Measurements from ENCODE around the gene LPIN3.

The LPIN3 gene

DNA sequence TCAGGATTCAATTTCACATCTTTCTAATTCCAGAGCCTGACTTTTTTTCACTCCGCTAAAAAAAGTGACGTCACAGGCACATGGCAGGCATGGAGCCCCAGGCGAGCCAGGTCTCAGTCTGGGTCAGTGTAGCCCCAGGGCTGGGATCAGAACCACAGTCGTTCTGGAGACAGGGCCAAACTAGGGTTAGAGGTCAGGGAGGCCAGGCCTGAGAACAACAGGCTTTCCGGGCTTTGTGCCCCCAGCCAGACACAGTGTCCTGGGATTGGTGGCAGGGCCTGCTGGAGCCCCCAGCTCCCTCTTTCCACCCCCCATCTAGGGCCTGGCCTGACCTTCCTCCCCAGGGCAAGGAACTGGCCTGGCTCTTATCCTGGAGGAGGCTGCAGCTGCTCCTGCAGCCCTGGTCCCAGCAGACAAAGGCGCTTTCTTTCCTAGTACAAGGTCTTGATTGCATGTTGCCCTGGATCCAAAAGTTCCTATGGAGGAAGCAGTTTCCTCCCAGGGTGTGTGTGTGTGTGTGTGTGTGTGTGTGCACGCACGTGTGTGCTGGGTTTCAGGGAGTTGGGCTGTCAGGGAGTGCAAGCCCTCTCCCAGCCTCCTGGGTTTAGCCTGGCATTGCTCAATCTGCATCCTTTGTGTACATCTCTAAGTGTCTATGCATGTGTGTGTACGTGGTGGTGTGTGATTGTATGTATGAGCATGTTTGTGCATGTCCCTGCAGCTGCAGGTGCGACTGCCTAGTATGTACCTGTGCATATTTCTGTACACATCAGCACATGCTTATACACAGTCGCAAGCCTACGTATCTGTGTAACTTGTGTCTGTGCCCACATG lies 52.5 kb downstream of the LPIN3 start:
- Mint-ChIP-seq H3K9me3 (no peaks in the 10 kb centered on the region), H3K27ac (no peak overlapping the region), H3K36me3 (ENCODE audit: low read depth) (no peaks in the 10 kb centered on the region), H3K4me1 (ENCODE audit: low read depth) (no peaks in the 10 kb centered on the region), H3K4me3 (no peak overlapping the region), H3K27me3 (peaks cover 7% of the 10 kb centered on the region)
- intact Hi-C loops (cut with micrococcal nuclease): no loop called here

DNA sequence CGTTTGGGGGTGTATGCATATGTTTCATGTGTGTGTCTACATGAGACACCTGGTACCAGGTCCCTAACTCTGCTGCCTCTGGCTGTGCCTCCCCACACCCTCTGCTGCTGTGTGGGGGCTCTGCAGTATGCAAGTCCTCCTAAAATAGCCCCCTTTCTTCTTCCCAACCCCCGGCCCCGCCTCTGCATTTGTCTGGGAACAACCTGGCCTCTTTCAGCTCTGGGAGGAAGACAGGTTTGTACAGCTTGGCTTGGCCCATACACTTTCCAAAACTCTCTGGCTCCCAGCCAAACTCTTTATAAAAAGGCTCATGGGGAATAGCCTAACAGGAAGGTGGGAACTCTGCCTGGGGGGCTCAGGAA lies 53.1 kb downstream of the LPIN3 start:
- H3K4me1 Mint-ChIP-seq (ENCODE audit: low read depth): no peaks in the 10 kb centered on the region
- H3K27me3 Mint-ChIP-seq: peaks cover 7% of the 10 kb centered on the region
- H3K4me3 Mint-ChIP-seq: no peak overlapping the region
- intact Hi-C loops (cut with micrococcal nuclease): no loop called here
- H3K27ac Mint-ChIP-seq: no peak overlapping the region
- no peaks in the 10 kb centered on the region for H3K36me3 Mint-ChIP-seq (ENCODE audit: low read depth)
- no peaks in the 10 kb centered on the region for H3K9me3 Mint-ChIP-seq

DNA sequence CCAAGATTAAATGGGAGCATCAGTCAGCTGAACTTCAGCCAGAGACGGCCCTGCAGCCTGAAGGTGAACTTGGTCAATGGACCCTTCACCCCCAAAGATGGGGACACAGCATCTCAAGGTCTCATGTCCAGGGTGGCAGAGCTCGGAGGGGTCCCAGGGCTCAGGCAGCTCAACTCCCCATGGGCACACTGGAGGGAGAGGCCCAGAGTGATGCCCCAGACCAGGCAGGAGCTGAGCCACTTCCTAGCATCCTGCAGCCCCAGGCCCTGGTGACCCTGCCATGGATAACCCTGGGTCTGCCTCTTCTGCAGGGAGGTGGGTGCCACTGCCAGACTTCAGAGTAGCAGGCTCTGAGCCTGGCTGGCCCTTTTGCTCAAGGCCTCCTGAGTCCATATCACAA lies 53.5 kb downstream of the LPIN3 start:
- H3K4me3 Mint-ChIP-seq: no peak overlapping the region
- H3K9me3 Mint-ChIP-seq: no peaks in the 10 kb centered on the region
- intact Hi-C loops (cut with micrococcal nuclease): no loop called here
- peaks cover 7% of the 10 kb centered on the region for H3K27me3 Mint-ChIP-seq
- no peaks in the 10 kb centered on the region for H3K4me1 Mint-ChIP-seq (ENCODE audit: low read depth)
- no peak overlapping the region for H3K27ac Mint-ChIP-seq
- H3K36me3 Mint-ChIP-seq (ENCODE audit: low read depth): no peaks in the 10 kb centered on the region

DNA sequence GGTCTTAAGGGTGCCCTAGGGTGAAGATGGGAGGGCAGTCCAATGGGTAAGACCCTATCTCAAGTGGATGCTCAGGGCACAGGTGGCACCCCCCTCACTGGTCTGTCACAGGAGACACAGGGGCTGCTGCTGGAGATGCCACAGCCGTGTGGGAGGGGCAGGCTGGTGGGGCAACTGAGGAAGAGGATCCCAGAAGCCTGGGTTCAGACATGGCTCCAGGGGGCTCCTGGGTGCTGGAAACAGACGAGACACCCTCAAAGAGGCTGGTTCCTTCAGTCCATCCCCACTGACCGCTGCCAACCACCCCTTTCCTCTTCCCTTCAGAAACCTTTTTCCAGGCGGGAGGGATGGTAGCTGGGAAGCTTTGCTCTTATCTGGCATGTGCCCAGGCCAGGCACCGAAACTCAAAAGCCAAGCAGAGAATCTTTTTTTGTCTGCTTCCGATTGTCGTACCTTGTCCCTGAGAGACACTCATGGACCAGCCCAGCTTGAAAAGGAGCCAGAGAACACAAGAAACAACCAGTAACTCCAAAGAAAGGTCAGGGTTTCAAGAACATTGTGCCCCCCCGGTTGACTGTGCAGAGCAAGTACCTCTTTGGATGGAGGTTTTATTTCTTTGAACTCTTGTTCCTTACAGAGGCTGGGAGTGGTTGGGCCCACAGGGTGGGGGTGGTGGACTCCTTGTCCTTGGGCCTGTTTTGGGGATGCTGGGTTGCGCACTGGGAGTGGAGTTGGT lies 54.5 kb downstream of the LPIN3 start:
- no peak overlapping the region for H3K4me3 Mint-ChIP-seq
- H3K4me1 Mint-ChIP-seq (ENCODE audit: low read depth): no peaks in the 10 kb centered on the region
- no peaks in the 10 kb centered on the region for H3K9me3 Mint-ChIP-seq
- intact Hi-C loops (cut with micrococcal nuclease): no loop called here
- no peak overlapping the region for H3K27ac Mint-ChIP-seq
- no peaks in the 10 kb centered on the region for H3K36me3 Mint-ChIP-seq (ENCODE audit: low read depth)
- peaks cover 4% of the 10 kb centered on the region for H3K27me3 Mint-ChIP-seq

DNA sequence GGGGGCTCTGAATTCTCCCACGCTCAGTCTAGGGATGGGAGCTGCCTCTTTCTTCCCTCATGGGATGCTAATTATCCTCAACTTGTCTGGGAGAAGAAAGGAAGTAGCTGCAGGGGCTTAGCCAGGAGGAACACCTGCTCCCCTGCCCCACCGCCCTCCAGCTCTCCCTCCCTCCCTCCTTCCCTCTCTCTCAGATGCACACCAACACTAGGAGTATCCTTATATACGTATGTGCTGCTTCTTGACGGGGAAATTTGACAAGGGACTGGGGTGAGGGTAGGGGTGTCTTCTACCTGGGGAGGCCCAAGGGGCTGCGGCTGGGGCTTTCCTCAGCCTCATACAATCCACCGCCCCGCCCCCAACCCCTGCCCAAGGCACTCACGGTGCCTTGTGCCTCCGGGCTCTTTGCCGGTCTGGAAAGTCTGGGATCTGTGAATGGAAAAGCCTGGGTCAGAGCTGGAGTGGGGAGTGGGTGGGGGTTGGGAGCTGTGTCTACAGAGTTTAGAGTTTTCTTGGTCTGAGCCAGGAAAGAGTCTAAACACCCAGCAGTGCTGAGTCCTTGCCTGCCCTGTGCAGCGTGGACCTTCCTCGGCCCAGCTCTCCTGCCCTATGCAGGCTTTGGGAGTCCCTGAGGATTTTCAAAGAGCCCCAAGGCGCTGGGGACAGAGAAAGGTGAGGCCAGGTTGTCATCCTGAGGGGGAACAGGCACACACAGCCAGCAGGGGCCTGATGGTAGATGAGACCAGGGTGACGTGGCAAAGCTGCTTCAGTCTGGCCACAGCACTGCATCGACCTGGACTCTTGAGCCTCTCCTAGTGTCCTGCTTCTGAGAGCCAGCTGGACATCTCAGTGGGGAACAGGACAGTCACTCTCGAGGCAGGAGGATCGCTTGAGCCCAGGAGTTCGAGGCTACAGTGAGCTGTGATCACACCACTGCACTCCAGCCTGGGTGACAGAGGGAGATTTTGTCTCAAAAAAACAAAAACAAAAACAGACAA lies 55.3 kb downstream of the LPIN3 start:
- Mint-ChIP-seq H3K36me3 (ENCODE audit: low read depth) (no peaks in the 10 kb centered on the region), H3K27me3 (peaks cover 3% of the 10 kb centered on the region), H3K4me1 (ENCODE audit: low read depth) (no peaks in the 10 kb centered on the region), H3K9me3 (no peaks in the 10 kb centered on the region), H3K27ac (no peak overlapping the region), H3K4me3 (no peak overlapping the region)
- intact Hi-C loops (cut with micrococcal nuclease): no loop called here

DNA sequence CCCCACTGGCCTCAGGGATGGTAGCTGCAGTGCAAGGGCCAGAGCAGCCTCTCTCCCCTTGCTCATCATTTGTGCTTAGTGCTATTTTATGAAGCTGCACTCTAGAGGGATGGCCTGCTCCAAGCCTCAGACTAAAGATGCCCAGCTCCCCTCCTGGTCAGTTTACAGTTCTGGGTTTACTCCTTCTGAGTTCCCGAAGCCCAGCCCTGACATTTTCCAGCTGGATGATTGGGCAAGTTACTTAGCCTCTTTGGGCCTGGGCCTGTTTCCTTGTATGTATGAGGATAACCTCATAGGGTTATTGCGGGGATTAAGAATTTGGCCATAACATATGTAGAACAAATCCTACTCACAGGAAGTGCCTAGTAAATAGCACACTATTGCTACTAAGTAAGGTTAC lies 57.8 kb downstream of the LPIN3 start:
- H3K36me3 Mint-ChIP-seq (ENCODE audit: low read depth): peaks cover 16% of the 10 kb centered on the region
- H3K4me1 Mint-ChIP-seq (ENCODE audit: low read depth): peaks cover 4% of the 10 kb centered on the region
- intact Hi-C loops (cut with micrococcal nuclease): no loop called here
- H3K27ac Mint-ChIP-seq: no peak overlapping the region
- no peaks in the 10 kb centered on the region for H3K9me3 Mint-ChIP-seq
- no peaks in the 10 kb centered on the region for H3K27me3 Mint-ChIP-seq
- H3K4me3 Mint-ChIP-seq: no peak overlapping the region

DNA sequence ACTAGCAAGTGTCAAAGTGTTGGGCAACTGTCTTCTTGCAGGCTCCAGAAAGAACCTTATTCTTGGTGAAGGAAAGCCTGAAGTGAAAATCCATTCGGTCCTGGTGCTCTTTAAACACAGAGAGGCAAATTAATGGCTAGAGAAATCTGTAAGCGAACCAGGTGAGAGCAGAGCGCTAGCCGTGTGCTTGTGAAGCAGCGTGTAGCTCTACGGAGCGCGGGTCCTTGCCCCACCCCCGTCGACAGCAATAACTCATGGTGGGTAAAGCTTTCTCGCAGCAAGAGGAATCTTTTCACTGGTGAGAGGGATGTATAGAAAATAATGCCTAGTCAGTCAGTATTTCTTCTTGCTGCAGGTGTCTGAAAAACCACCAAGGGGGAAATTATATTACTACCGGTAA lies 63.0 kb downstream of the LPIN3 start:
- Mint-ChIP-seq H3K27me3 (no peaks in the 10 kb centered on the region), H3K27ac (peak overlapping the region; percentile 21), H3K4me3 (no peak overlapping the region), H3K36me3 (ENCODE audit: low read depth) (peaks cover 60% of the 10 kb centered on the region), H3K4me1 (ENCODE audit: low read depth) (peaks cover 16% of the 10 kb centered on the region), H3K9me3 (no peaks in the 10 kb centered on the region)
- intact Hi-C loops (cut with micrococcal nuclease): no loop called here

DNA sequence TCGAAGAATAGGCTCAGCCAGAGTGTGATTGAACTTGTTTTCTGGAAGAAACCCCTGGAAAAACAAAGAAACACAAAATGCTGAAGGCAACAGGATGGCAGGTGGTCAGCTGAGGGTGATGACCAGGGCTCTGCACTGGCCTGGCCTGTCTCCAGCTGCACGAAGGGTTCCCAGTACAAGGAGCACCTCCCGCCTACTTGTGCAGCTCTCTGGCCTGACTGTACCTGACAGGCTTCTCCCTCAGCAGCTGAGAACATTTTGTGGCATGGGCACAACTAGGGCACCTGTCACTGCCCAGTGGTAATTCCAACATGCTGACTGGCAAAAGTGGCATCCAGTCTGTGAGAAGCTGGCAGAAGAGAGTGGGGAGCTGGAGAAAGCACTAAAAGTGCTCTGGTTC lies 64.8 kb downstream of the LPIN3 start:
- Mint-ChIP-seq H3K36me3 (ENCODE audit: low read depth) (peaks cover 78% of the 10 kb centered on the region), H3K27me3 (no peaks in the 10 kb centered on the region), H3K4me1 (ENCODE audit: low read depth) (peaks cover 16% of the 10 kb centered on the region), H3K4me3 (no peak overlapping the region), H3K9me3 (no peaks in the 10 kb centered on the region), H3K27ac (no peak overlapping the region)
- intact Hi-C loops (cut with micrococcal nuclease): no loop called here

DNA sequence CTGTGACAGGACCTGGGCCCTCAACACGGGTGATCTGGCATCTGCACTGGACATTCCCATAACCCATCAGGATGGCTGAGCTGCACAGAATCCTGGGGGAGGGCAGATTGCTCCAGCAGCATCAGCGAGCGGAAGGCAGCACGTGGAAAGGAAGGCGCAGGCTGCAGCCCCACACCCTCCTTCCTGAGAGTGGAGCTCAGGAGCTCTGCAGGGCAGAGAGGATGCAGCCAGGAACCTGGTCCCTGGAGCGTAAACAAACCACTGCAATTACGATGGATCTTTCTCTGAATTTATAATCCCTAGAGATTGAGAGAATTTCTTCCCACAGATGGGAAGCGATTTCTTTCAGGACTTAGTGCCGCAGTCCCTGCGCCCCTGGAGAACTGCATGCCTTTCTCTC lies 65.7 kb downstream of the LPIN3 start:
- peaks cover 85% of the 10 kb centered on the region for H3K36me3 Mint-ChIP-seq (ENCODE audit: low read depth)
- H3K9me3 Mint-ChIP-seq: no peaks in the 10 kb centered on the region
- no peak overlapping the region for H3K4me3 Mint-ChIP-seq
- H3K27ac Mint-ChIP-seq: no peak overlapping the region
- intact Hi-C loops (cut with micrococcal nuclease): no loop called here
- H3K4me1 Mint-ChIP-seq (ENCODE audit: low read depth): peaks cover 16% of the 10 kb centered on the region
- no peaks in the 10 kb centered on the region for H3K27me3 Mint-ChIP-seq

DNA sequence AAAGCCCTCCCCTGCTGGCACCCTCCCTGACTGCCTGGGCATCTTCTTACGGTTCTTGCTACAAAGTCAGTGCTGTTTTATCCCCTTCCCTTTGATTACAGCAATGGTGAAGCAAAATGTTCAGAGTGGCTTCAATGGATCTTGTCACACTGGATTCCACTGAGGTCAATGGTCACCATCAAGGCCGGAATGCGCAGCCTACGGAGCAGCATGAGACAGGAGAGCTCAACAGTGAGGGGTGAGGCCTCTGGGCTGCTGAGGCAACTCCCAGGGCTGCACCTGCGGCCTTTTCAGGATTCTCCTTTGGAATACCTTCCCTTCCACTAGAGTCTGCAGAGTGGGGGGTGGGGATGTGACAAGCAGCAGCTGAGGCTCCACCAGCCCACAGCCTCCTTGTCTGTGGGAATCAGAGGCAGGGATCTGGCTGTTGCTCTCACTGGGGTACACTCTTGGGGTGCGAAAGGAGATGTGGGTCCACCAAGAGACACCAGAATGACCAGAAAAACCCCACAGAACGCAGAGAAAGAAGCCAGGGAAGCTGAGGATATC lies 66.3 kb downstream of the LPIN3 start:
- intact Hi-C loops (cut with micrococcal nuclease): no loop called here
- peaks cover 83% of the 10 kb centered on the region for H3K36me3 Mint-ChIP-seq (ENCODE audit: low read depth)
- H3K4me1 Mint-ChIP-seq (ENCODE audit: low read depth): peaks cover 16% of the 10 kb centered on the region
- H3K4me3 Mint-ChIP-seq: no peak overlapping the region
- H3K27me3 Mint-ChIP-seq: no peaks in the 10 kb centered on the region
- H3K27ac Mint-ChIP-seq: no peak overlapping the region
- no peaks in the 10 kb centered on the region for H3K9me3 Mint-ChIP-seq

DNA sequence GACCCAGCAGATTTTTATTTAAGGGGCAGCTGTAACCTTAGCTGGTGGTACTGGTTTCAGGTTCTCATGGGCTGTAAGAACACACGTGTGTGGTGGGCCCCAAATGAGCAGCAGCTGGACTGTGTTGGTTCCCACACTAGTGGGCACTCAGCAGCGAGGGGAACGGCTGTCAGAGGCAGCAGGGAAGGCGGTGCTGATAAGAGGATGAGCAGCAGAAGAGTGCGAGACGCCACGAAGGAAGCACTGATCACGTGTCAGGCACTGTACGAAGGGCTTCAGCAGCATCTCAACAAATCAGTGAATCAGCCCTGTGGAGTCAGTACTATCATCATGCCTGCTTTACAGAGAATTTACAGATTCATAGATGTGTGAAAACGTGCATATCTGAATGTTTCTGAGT lies 67.0 kb downstream of the LPIN3 start:
- H3K27me3 Mint-ChIP-seq: no peaks in the 10 kb centered on the region
- H3K9me3 Mint-ChIP-seq: no peaks in the 10 kb centered on the region
- peaks cover 86% of the 10 kb centered on the region for H3K36me3 Mint-ChIP-seq (ENCODE audit: low read depth)
- H3K27ac Mint-ChIP-seq: no peak overlapping the region
- H3K4me1 Mint-ChIP-seq (ENCODE audit: low read depth): peaks cover 16% of the 10 kb centered on the region
- intact Hi-C loops (cut with micrococcal nuclease): no loop called here
- H3K4me3 Mint-ChIP-seq: no peak overlapping the region

DNA sequence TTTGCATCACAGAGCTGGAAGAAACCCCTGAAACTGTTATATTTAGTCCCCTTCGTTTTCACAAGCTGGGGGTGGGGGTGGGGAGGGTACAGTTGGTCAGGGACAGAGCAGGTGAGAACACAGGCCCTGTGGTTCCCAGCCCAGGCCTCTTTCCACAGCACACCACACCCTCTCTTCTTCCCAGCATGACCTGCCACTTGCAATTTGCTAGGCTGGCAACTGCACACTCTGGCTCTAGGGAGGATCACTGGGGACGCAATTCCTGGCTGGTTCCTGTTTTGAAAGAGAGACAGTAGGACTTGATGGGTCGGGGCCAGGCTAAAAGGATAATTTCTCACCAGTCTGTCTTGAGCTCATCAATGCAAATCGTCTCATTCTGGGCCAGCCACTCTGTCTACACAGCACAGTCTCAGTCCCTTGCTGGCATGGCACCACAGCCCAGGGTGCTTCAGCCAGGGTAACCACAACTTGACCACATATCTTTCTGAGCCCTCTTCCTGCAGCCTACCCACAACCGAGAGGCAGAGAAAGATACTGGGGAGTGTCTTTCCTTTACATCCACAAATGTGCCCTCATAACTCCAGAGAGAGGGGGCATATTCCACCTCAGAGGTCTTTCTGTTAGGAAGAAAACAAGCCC lies 67.7 kb downstream of the LPIN3 start:
- H3K36me3 Mint-ChIP-seq (ENCODE audit: low read depth): peaks cover 89% of the 10 kb centered on the region
- no peak overlapping the region for H3K4me3 Mint-ChIP-seq
- peaks cover 14% of the 10 kb centered on the region for H3K4me1 Mint-ChIP-seq (ENCODE audit: low read depth)

DNA sequence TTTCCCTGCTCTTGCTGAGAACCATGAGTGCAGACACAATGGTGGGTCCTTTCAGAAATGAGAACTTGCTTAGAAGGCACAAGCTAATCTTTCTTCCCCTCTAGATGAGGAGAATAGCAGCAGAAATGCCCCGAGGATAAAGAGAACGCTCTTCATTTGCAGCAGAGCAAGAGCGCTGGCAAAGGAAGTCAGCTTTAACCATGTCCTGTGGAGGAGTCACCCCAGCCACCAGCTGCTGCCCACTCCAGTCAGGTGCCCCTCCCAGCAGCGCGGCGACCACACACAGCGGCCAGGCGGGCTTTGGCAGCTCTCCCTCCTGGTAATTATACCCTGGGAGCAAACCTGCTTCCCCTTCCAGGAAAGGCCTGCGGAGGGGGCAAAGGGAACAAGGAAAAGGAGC lies 68.4 kb downstream of the LPIN3 start:
- intact Hi-C loops (cut with micrococcal nuclease): no loop called here
- no peaks in the 10 kb centered on the region for H3K9me3 Mint-ChIP-seq
- no peak overlapping the region for H3K27ac Mint-ChIP-seq
- H3K36me3 Mint-ChIP-seq (ENCODE audit: low read depth): peaks cover 93% of the 10 kb centered on the region
- no peaks in the 10 kb centered on the region for H3K27me3 Mint-ChIP-seq
- H3K4me1 Mint-ChIP-seq (ENCODE audit: low read depth): peaks cover 9% of the 10 kb centered on the region
- no peak overlapping the region for H3K4me3 Mint-ChIP-seq

More for the DNA sequence above, 67.7 kb downstream of the LPIN3 start:
- Mint-ChIP-seq H3K27me3 (no peaks in the 10 kb centered on the region), H3K9me3 (no peaks in the 10 kb centered on the region), H3K27ac (no peak overlapping the region)
- intact Hi-C loops (cut with micrococcal nuclease): no loop called here
